A549 (cell line): Measurements from ENCODE around the gene C2CD5. TPM values are rescaled to one million over a fixed set of nuclear protein-coding genes. Genes with fewer than 3 reads are reported as not detected.

Experiments
- ATAC-seq, 2 experiments: fragments of 200-7000 bp in 1 of 2; fragments of >200 bp in 1 of 2; cut with Nextera tagmentation in 1 of 2; cut with Tn5 transposase in 1 of 2; 3 replicates each; pipeline versions ENCODE4 v1.8.0 to v1.9.1; 2018 to 2020; ENCODE audit warnings: mild to moderate bottlenecking in 1 of 2, moderate library complexity in 1 of 2
- CTCF ChIA-PET: fragments of 300-600 bp; sonication (Branson Sonifier 250); formaldehyde crosslinking; extraction: SDS; loops from one replicate; lab custom pipeline; 2021; ENCODE audit warnings: antibody characterized with exemption, inconsistent platforms; lab: Yijun Ruan, JAX
- POLR2A ChIA-PET: fragments of 350-600 bp; formaldehyde crosslinking; extraction: SDS; loops from one replicate; lab custom pipeline; 2021; ENCODE audit warnings: antibody characterized with exemption, inconsistent platforms; lab: Yijun Ruan, JAX
- DNase-seq, 2 experiments: peaks; one replicate each; pipeline versions ENCODE4 v3.0.0 to v3.0.0-alpha.2; 2011 to 2016; ENCODE audit warnings: low read depth in 1 of 2, low spot score in 1 of 2
- FAIRE-seq: peaks from 2 replicates; lab custom pipeline; 2011; peaks lifted over from hg19 to GRCh38; lab: Jason Lieb, UNC
- H3K27ac ChIP-seq, 2 experiments: fragments of >200 bp; sonication (Bioruptor Twin); formaldehyde crosslinking; 3 replicates each; pipeline ENCODE4 v1.5.1; 2016 to 2017
- H3K4me1 ChIP-seq: fragments of >200 bp; sonication (Bioruptor Twin); formaldehyde crosslinking; 3 replicates; pipeline ENCODE4 v1.6.1; 2016
- H3K4me2 ChIP-seq: fragments of >200 bp; sonication (Bioruptor Twin); formaldehyde crosslinking; 3 replicates; pipeline ENCODE4 v1.6.1; 2016
- H3K4me3 ChIP-seq: fragments of >200 bp; sonication (Bioruptor Twin); formaldehyde crosslinking; 3 replicates; pipeline ENCODE4 v1.5.1; 2016
- H3K9me3 ChIP-seq: fragments of >200 bp; sonication (Bioruptor Twin); formaldehyde crosslinking; 3 replicates; pipeline ENCODE4 v1.6.1; 2016
- CEBPB ChIP-seq, 2 experiments: fragments of >200 bp in 1 of 2; sonication (Bioruptor Twin) in 1 of 2; formaldehyde crosslinking in 1 of 2; IDR thresholded peaks; 2 replicates each; pipeline ENCODE4 v1.6.1; 2012 to 2016
- CTCF ChIP-seq: fragments of >200 bp; sonication (Bioruptor Twin); formaldehyde crosslinking; IDR thresholded peaks from 3 replicates; pipeline ENCODE4 v1.5.1; 2016
- E2F6 ChIP-seq: IDR thresholded peaks from 2 replicates; pipeline ENCODE4 v1.6.1; 2012; ENCODE audit warnings: low read depth, borderline replicate concordance
- ESRRA ChIP-seq: fragments of 150-350 bp; IDR thresholded peaks from 2 replicates; pipeline ENCODE4 v1.6.1; 2014; ENCODE audit warnings: mild to moderate bottlenecking, low read length, borderline replicate concordance
- FOSL2 ChIP-seq, 2 experiments: fragments of 450-650 bp in 1 of 2; fragments of >200 bp in 1 of 2; sonication (Bioruptor Twin) in 1 of 2; formaldehyde crosslinking; IDR thresholded peaks; 2 replicates each; pipeline versions ENCODE4 v1.5.0 to v1.6.1; 2016 to 2020; ENCODE audit warnings: mild to moderate bottlenecking in 1 of 2, moderate library complexity in 1 of 2
- HEYL ChIP-seq: fragments of 250-450 bp; sonication (Bioruptor Pico); IDR thresholded peaks from 2 replicates; pipeline ENCODE4 v1.8.0; 2021; ENCODE audit warnings: mild to moderate bottlenecking, moderate library complexity
- HOXA7 ChIP-seq: fragments of 250-450 bp; sonication (Bioruptor Pico); IDR thresholded peaks from 2 replicates; pipeline ENCODE4 v1.5.0; 2020; ENCODE audit warnings: mild to moderate bottlenecking, moderate library complexity
- HOXB5 ChIP-seq: fragments of 250-450 bp; sonication (Bioruptor Pico); IDR thresholded peaks from 2 replicates; pipeline ENCODE4 v1.5.0; 2020; ENCODE audit warnings: mild to moderate bottlenecking, moderate library complexity
- KDM1A ChIP-seq: fragments of 200-600 bp; sonication (generic); IDR thresholded peaks from 2 replicates; pipeline ENCODE4 v1.6.1; 2016; ENCODE audit warnings: low read depth, mild to moderate bottlenecking
- KDM5A ChIP-seq: fragments of 200-600 bp; sonication (generic); IDR thresholded peaks from 2 replicates; pipeline ENCODE4 v1.6.1; 2016; ENCODE audit warnings: antibody characterized with exemption, mild to moderate bottlenecking
- MAFK ChIP-seq: fragments of 450-650 bp; IDR thresholded peaks from 2 replicates; pipeline ENCODE4 v1.6.1; 2014; ENCODE audit not compliant: partially characterized antibody
- NFE2L2 ChIP-seq: fragments of 150-350 bp; conservative IDR thresholded peaks from 2 replicates; pipeline ENCODE4 v1.6.1; 2014; ENCODE audit warnings: low read length
- PHF8 ChIP-seq: fragments of 200-600 bp; sonication (generic); IDR thresholded peaks from 2 replicates; pipeline ENCODE4 v1.6.1; 2016; ENCODE audit warnings: low read depth, mild to moderate bottlenecking, antibody characterized with exemption, moderate library complexity, borderline replicate concordance
- POLR2A ChIP-seq: IDR thresholded peaks from 2 replicates; pipeline ENCODE4 v1.6.1; 2012; ENCODE audit warnings: mild to moderate bottlenecking, low read length
- POLR2AphosphoS2 ChIP-seq: conservative IDR thresholded peaks from 2 replicates; pipeline ENCODE4 v1.6.1; 2012; ENCODE audit warnings: low read length, improper control_type of control experiment, inconsistent platforms
- RFX5 ChIP-seq: fragments of 450-650 bp; IDR thresholded peaks from 2 replicates; pipeline ENCODE4 v1.7.1; 2014; ENCODE audit warnings: antibody characterized with exemption, mild to moderate bottlenecking, moderate library complexity
- RNF2 ChIP-seq: fragments of 200-600 bp; sonication (generic); IDR thresholded peaks from 2 replicates; pipeline ENCODE4 v1.6.1; 2016; ENCODE audit warnings: low read depth, mild to moderate bottlenecking, antibody characterized with exemption, moderate library complexity, borderline replicate concordance
- SREBF2 ChIP-seq: fragments of 450-650 bp; IDR thresholded peaks from 2 replicates; pipeline ENCODE4 v1.6.1; 2014; ENCODE audit warnings: mild to moderate bottlenecking, moderate library complexity
- TFCP2L1 ChIP-seq: fragments of 250-450 bp; sonication (Bioruptor Pico); IDR thresholded peaks from 2 replicates; pipeline ENCODE4 v1.5.0; 2021; ENCODE audit warnings: mild to moderate bottlenecking
- TP53 ChIP-seq: fragments of 250-450 bp; sonication (Bioruptor Pico); IDR thresholded peaks from 2 replicates; pipeline ENCODE4 v1.5.0; 2021; ENCODE audit warnings: mild to moderate bottlenecking, moderate library complexity
- USF2 ChIP-seq: fragments of 450-650 bp; IDR thresholded peaks from 2 replicates; pipeline ENCODE4 v1.6.1; 2014; ENCODE audit warnings: antibody characterized with exemption
- ZFP36 ChIP-seq: fragments of 450-650 bp; IDR thresholded peaks from 2 replicates; pipeline ENCODE4 v1.6.1; 2014; ENCODE audit warnings: borderline replicate concordance; ENCODE audit not compliant: partially characterized antibody
- ZNF302 ChIP-seq: fragments of 250-450 bp; sonication (Bioruptor Pico); IDR thresholded peaks from 2 replicates; pipeline ENCODE4 v1.9.0; 2021; ENCODE audit warnings: inconsistent platforms, mild to moderate bottlenecking, moderate library complexity
- WGBS: methylation state at CpG from one replicate; pipeline ENCODE4 v1.1.6; 2017; ENCODE audit errors: missing lambda C conversion rate; 5-methylcytosine and 5-hydroxymethylcytosine counted together
- polyA plus RNA-seq, 4 experiments: library from polyadenylated mRNA; depleted of rRNA in 3 of 4; stranded (reverse); fragments of >200 nt; fragmentation: RNase III in 1 of 4; extraction: RNeasy Plus Mini Kit Qiagen cat#74134 plus additional on column Dnase treatment in 1 of 4; gene quantifications; 2 replicates in 3 of 4; 3 replicates in 1 of 4; pipeline ENCODE4 v1.2.3, GENCODE V29; 2011 to 2017

C2CD5 gene
- polyA plus RNA-seq, 2 of the 4 experiments (the other 2 are of a cell fraction) = 14.1 to 39.7 TPM

- TF ChIP-seq PHF8 (peak; percentile 69; the same call in 1 of the 2 replicates), TP53 (CRISPR knock-in tag) (no peak), ZFP36 (no peak), NFE2L2 (no peak), HOXA7 (CRISPR knock-in tag) (no peak), CTCF (peak; percentile 38)
- TF ChIP-seq, all 56 proteins: peak for 15
Measured at GRCh38 chr12:22544038-22544979, at the start of gene C2CD5 (continued).

- no peak for DNase-seq
- POLR2A ChIA-PET = interaction anchor here (0.7 kb wide), 1 partner anchor 132 kb away, joined by 3 read pairs; no protein-coding TSS in a partner anchor
- Histone ChIP-seq H3K27ac (peak overlapping the region; percentile 32 to 48; a peak in 4 of 6 replicates), H3K4me3 (no peak overlapping the region), H3K9me3 (no peaks in the 10 kb centered on the region), H3K4me1 (peaks cover 51% of the 10 kb centered on the region), H3K4me2 (peak overlapping the region; percentile 36)
- CTCF ChIA-PET = interaction anchor here (1.0 kb wide), 1 partner anchor 31 kb away, joined by 3 read pairs; the partner anchor contains the start of gene ETNK1
- no peak for ATAC-seq
- no peak for TF ChIP-seq ZFP36
- no peak for TF ChIP-seq POLR2AphosphoS2
- TF ChIP-seq HEYL (CRISPR knock-in tag) = no peak
- TF ChIP-seq HOXB5 (CRISPR knock-in tag) = no peak
- no peak for TF ChIP-seq KDM5A
- no peak for TF ChIP-seq USF2
- TF ChIP-seq POLR2A = no peak
- no peak for TF ChIP-seq CEBPB (IDR thresholded peaks at IDR 0.05)
- no peak for TF ChIP-seq PHF8
- no peak for TF ChIP-seq ESRRA
- peak; percentile 46 for FAIRE-seq
Measured at GRCh38 chr12:22593864-22594263, 49.5 kb upstream of the C2CD5 start.

GRCh38 chr12:22588817-22589216 lies 44.5 kb upstream of the C2CD5 start:
- WGBS = 24% methylated on average over 4 of the region's 4 CpGs
- H3K4me1 ChIP-seq = peaks cover 19% of the 10 kb centered on the region
- POLR2A ChIA-PET = interaction anchor here (1.0 kb wide), 1 partner anchor 36 kb away, joined by 3 read pairs; the partner anchor contains the start of gene ETNK1
- H3K4me2 ChIP-seq = peak overlapping the region; percentile 40
- TF ChIP-seq TFCP2L1 (CRISPR knock-in tag) (no peak), HEYL (CRISPR knock-in tag) (no peak), E2F6 (no peak)
- FAIRE-seq (peak; percentile 84), ATAC-seq (peak; percentile 85 to 95), DNase-seq (peak; percentile 36 to 87)
- H3K4me3 ChIP-seq = no peak overlapping the region
- H3K27ac ChIP-seq = no peak overlapping the region
- no peaks in the 10 kb centered on the region for H3K9me3 ChIP-seq
- CTCF ChIA-PET = no interaction called here

- FAIRE-seq = no peak
- Histone ChIP-seq H3K27ac (no peak overlapping the region), H3K9me3 (no peaks in the 10 kb centered on the region), H3K4me3 (no peak overlapping the region), H3K4me2 (no peak overlapping the region), H3K4me1 (peaks cover 4% of the 10 kb centered on the region; the same call in 2 of the 3 replicates)
- ChIA-PET CTCF (no interaction called here), POLR2A (no interaction called here)
- 89% methylated on average over 3 of the region's 3 CpGs for WGBS
- ATAC-seq = no peak
- no peak for DNase-seq
- TF ChIP-seq RFX5 = no peak
- TF ChIP-seq KDM1A = no peak
- TF ChIP-seq MAFK = no peak
- TF ChIP-seq RNF2 = no peak
- no peak for TF ChIP-seq FOSL2 (IDR thresholded peaks at IDR 0.05)
- no peak for TF ChIP-seq FOSL2 (CRISPR knock-in tag; IDR thresholded peaks at IDR 0.05)
- TF ChIP-seq ZNF302 = no peak
- no peak for TF ChIP-seq SREBF2
Measured at GRCh38 chr12:22578328-22578727, 34.0 kb upstream of the C2CD5 start.
